ENCODE measurements around the gene SAP30BP.

- no peak for TF ChIP-seq CTCF (IDR thresholded peaks at IDR 0.05)
- no peak for TF ChIP-seq EP300 (IDR thresholded peaks at IDR 0.05)
- no peak for TF ChIP-seq POLR2AphosphoS5 (IDR thresholded peaks at IDR 0.05)
These were observed 16.3 kb upstream of the SAP30BP start for GRCh38 chr17:75650874-75651273.

Data from suprapubic skin (tissue), 4 donors.